H9 (cell line): ENCODE data around the gene TMEM95. TPM values are rescaled to one million over a fixed set of nuclear protein-coding genes. Genes with fewer than 3 reads are reported as not detected.

Experiments used
- DNase-seq: peaks from one replicate; pipeline ENCODE4 v3.0.0-alpha.2; 2017
- H2AFZ ChIP-seq: one replicate; pipeline ENCODE4 v1.6.1; 2013; ENCODE audit warnings: mild to moderate bottlenecking, low read length, control low read depth, moderate library complexity
- H2AK5ac ChIP-seq: 2 replicates; pipeline ENCODE4 v1.6.1; 2013; ENCODE audit warnings: low read length, control low read depth, mixed read lengths; ENCODE audit not compliant: insufficient read length
- H2BK120ac ChIP-seq: one replicate; pipeline ENCODE4 v1.6.1; 2013; ENCODE audit warnings: low read depth, mild to moderate bottlenecking, low read length, control low read depth, inconsistent platforms; ENCODE audit not compliant: poor library complexity, severe bottlenecking
- H2BK12ac ChIP-seq: 2 replicates; pipeline ENCODE4 v1.6.1; 2013; ENCODE audit warnings: low read length, control low read depth, mixed read lengths, low read depth; ENCODE audit not compliant: insufficient read length
- H2BK15ac ChIP-seq: 2 replicates; pipeline ENCODE4 v1.6.1; 2013; ENCODE audit warnings: low read depth, low read length, control low read depth
- H2BK20ac ChIP-seq: one replicate; pipeline ENCODE4 v1.6.1; 2013; ENCODE audit warnings: low read depth, mild to moderate bottlenecking, low read length, control low read depth, inconsistent platforms; ENCODE audit not compliant: poor library complexity, severe bottlenecking
- H2BK5ac ChIP-seq: 2 replicates; pipeline ENCODE4 v1.6.1; 2013; ENCODE audit warnings: low read length, control low read depth, mixed read lengths; ENCODE audit not compliant: insufficient read length
- H3K14ac ChIP-seq: 2 replicates; pipeline ENCODE4 v1.6.1; 2013; ENCODE audit warnings: low read length, control low read depth; ENCODE audit not compliant: insufficient read depth
- H3K18ac ChIP-seq: 2 replicates; pipeline ENCODE4 v1.6.1; 2013; ENCODE audit warnings: low read depth, mild to moderate bottlenecking, mixed read lengths, low read length, control low read depth; ENCODE audit not compliant: insufficient read length
- H3K23ac ChIP-seq: 2 replicates; pipeline ENCODE4 v1.6.1; 2013; ENCODE audit warnings: low read length, control low read depth, mixed read lengths, low read depth; ENCODE audit not compliant: insufficient read length
- H3K23me2 ChIP-seq: 2 replicates; pipeline ENCODE4 v1.6.1; 2013; ENCODE audit warnings: low read depth, mild to moderate bottlenecking, mixed read lengths, low read length, control low read depth; ENCODE audit not compliant: insufficient read length, poor library complexity, severe bottlenecking
- H3K27ac ChIP-seq: 2 replicates; pipeline ENCODE4 v1.5.1; 2013; ENCODE audit warnings: low read length, control low read depth, mixed read lengths, low read depth; ENCODE audit not compliant: insufficient read length
- H3K27me3 ChIP-seq: 2 replicates; pipeline ENCODE4 v1.6.1; 2013; ENCODE audit warnings: low read length, control low read depth, inconsistent platforms; ENCODE audit not compliant: insufficient read depth
- H3K4ac ChIP-seq: 2 replicates; pipeline ENCODE4 v1.6.1; 2013; ENCODE audit warnings: low read depth, mild to moderate bottlenecking, control low read depth, inconsistent platforms, low read length, moderate library complexity
- H3K4me1 ChIP-seq: 2 replicates; pipeline ENCODE4 v1.6.1; 2013; ENCODE audit warnings: low read length, control low read depth, inconsistent platforms; ENCODE audit not compliant: insufficient read depth
- H3K4me2 ChIP-seq: 2 replicates; pipeline ENCODE4 v1.6.1; 2013; ENCODE audit warnings: low read length, control low read depth, mixed read lengths; ENCODE audit not compliant: insufficient read length, insufficient read depth
- H3K56ac ChIP-seq: 2 replicates; pipeline ENCODE4 v1.6.1; 2013; ENCODE audit warnings: low read depth, mild to moderate bottlenecking, mixed read lengths, low read length, control low read depth; ENCODE audit not compliant: insufficient read length
- H3K79me1 ChIP-seq: 2 replicates; pipeline ENCODE4 v1.6.1; 2013; ENCODE audit warnings: low read depth, mild to moderate bottlenecking, moderate library complexity, low read length, control low read depth, inconsistent platforms; ENCODE audit not compliant: insufficient read depth, poor library complexity, severe bottlenecking
- H3K79me2 ChIP-seq: 2 replicates; pipeline ENCODE4 v1.6.1; 2013; ENCODE audit warnings: low read length, control low read depth, inconsistent platforms; ENCODE audit not compliant: insufficient read depth
- H3K9ac ChIP-seq: 2 replicates; pipeline ENCODE4 v1.6.1; 2013; ENCODE audit warnings: low read length, control low read depth, mixed read lengths; ENCODE audit not compliant: insufficient read length; ENCODE audit errors: extremely low read depth
- H3K9me3 ChIP-seq: one replicate; pipeline ENCODE4 v1.6.1; 2013; ENCODE audit warnings: low read depth, low read length, inconsistent platforms; ENCODE audit not compliant: control insufficient read depth
- H3T11ph ChIP-seq: one replicate; pipeline ENCODE4 v1.6.1; 2013; ENCODE audit warnings: mild to moderate bottlenecking, low read length, control low read depth, inconsistent platforms
- H4K20me1 ChIP-seq: one replicate; pipeline ENCODE4 v1.6.1; 2013; ENCODE audit not compliant: control insufficient read depth, insufficient read length, insufficient read depth
- H4K5ac ChIP-seq: 2 replicates; pipeline ENCODE4 v1.6.1; 2013; ENCODE audit warnings: low read depth, mild to moderate bottlenecking, mixed read lengths, low read length, control low read depth; ENCODE audit not compliant: insufficient read length
- H4K8ac ChIP-seq: replicated peaks from 2 replicates; pipeline ENCODE4 v1.6.1; 2013; ENCODE audit warnings: low read length, control low read depth, mixed read lengths, low read depth; ENCODE audit not compliant: insufficient read length
- H4K91ac ChIP-seq: 2 replicates; pipeline ENCODE4 v1.6.1; 2013; ENCODE audit warnings: low read depth, mild to moderate bottlenecking, moderate library complexity, mixed read lengths, low read length, control low read depth; ENCODE audit not compliant: insufficient read length
- H3K27ac Mint-ChIP-seq, 3 experiments: 2 replicates in 2 of 3; 3 replicates in 1 of 3; pipeline ENCODE4 v1.8.0; 2020 to 2021; ENCODE audit warnings: mixed read lengths in 3 of 3, mild to moderate bottlenecking in 1 of 3, moderate library complexity in 1 of 3
- H3K27me3 Mint-ChIP-seq: 2 replicates; pipeline ENCODE4 v1.8.0; 2021; ENCODE audit warnings: low read depth, mild to moderate bottlenecking, moderate library complexity, mixed read lengths
- H3K36me3 Mint-ChIP-seq, 3 experiments: 2 replicates in 2 of 3; 3 replicates in 1 of 3; pipeline ENCODE4 v1.8.0; 2020 to 2021; ENCODE audit warnings: low read depth in 3 of 3, mixed read lengths in 3 of 3; ENCODE audit not compliant: insufficient read depth in 1 of 3
- H3K4me1 Mint-ChIP-seq, 2 experiments: 2 replicates each; pipeline ENCODE4 v1.8.0; 2020; ENCODE audit warnings: mixed read lengths in 2 of 2
- H3K4me3 Mint-ChIP-seq, 2 experiments: 2 replicates in 1 of 2; 3 replicates in 1 of 2; pipeline ENCODE4 v1.8.0; 2020 to 2021; ENCODE audit warnings: mild to moderate bottlenecking in 2 of 2, mixed read lengths in 2 of 2, moderate library complexity in 1 of 2
- H3K9me3 Mint-ChIP-seq, 2 experiments: 2 replicates in 1 of 2; 3 replicates in 1 of 2; pipeline ENCODE4 v1.8.0; 2020; ENCODE audit warnings: mild to moderate bottlenecking in 2 of 2, mixed read lengths in 2 of 2, moderate library complexity in 1 of 2
- whole genome bisulfite sequencing: extraction: QIAGEN DNeasy Blood & Tissue Kit; methylation state at CpG from one replicate; pipeline ENCODE4 v1.1.7; 2013; ENCODE audit warnings: missing lambda C conversion rate, low lambda C conversion rate, mixed read lengths; ENCODE audit not compliant: insufficient read length; ENCODE audit errors: extremely low coverage; 5-methylcytosine and 5-hydroxymethylcytosine counted together
- total RNA-seq: library from RNA; stranded (reverse); gene quantifications from 2 replicates; pipeline ENCODE4 v1.2.1, GENCODE V29; 2021
- TF ChIP-seq, protein P1 (sequence below): fragments of 200-600 bp; sonication (generic); conservative IDR thresholded peaks from 3 replicates; pipeline ENCODE4 v1.8.0; 2021; ENCODE audit warnings: antibody characterized with exemption, mild to moderate bottlenecking

TMEM95 gene
- total RNA-seq, 1 experiment from 2014 or later = not detected

GRCh38 chr17:7318121-7318860, 36.7 kb upstream of the TMEM95 start:
- peaks cover 11 to 16% of the 10 kb centered on the region in 2 experiments for H3K4me1 Mint-ChIP-seq
- Histone ChIP-seq H4K5ac (no peak overlapping the region), H4K91ac (no peak overlapping the region), H3K9me3 (no peaks in the 10 kb centered on the region), H3K23me2 (peaks cover 10% of the 10 kb centered on the region), H4K20me1 (no peaks in the 10 kb centered on the region), H3K23ac (no peak overlapping the region), H4K8ac (no peak overlapping the region), H3K9ac (no peak overlapping the region), H3K4ac (no peak overlapping the region), H2BK20ac (no peak overlapping the region), H3K14ac (no peak overlapping the region), H2BK5ac (no peak overlapping the region), H3K4me1 (no peaks in the 10 kb centered on the region), H2BK15ac (no peak overlapping the region), H2AFZ (no peak overlapping the region), H2AK5ac (no peak overlapping the region), H3K27ac (no peak overlapping the region), H2BK12ac (no peak overlapping the region), H3T11ph (no peak overlapping the region), H3K79me2 (no peaks in the 10 kb centered on the region), H3K79me1 (no peaks in the 10 kb centered on the region), H3K56ac (no peak overlapping the region), H3K27me3 (no peaks in the 10 kb centered on the region), H3K4me2 (no peak overlapping the region), H3K18ac (no peak overlapping the region), H2BK120ac (no peak overlapping the region)
- DNase-seq = no peak
- no peaks in the 10 kb centered on the region; a peak in 1 of 5 replicates for H3K9me3 Mint-ChIP-seq
- H3K4me3 Mint-ChIP-seq = peak overlapping the region in 1 of 2 experiments; percentile 14; a peak in 1 of 5 replicates
- no CpG with 5 or more reads among the region's 13 CpGs for WGBS
- peaks cover 43 to 78% (median 74%) of the 10 kb centered on the region in 3 experiments; a peak in 6 of 7 replicates for H3K36me3 Mint-ChIP-seq
- TF ChIP-seq, protein P1, sequence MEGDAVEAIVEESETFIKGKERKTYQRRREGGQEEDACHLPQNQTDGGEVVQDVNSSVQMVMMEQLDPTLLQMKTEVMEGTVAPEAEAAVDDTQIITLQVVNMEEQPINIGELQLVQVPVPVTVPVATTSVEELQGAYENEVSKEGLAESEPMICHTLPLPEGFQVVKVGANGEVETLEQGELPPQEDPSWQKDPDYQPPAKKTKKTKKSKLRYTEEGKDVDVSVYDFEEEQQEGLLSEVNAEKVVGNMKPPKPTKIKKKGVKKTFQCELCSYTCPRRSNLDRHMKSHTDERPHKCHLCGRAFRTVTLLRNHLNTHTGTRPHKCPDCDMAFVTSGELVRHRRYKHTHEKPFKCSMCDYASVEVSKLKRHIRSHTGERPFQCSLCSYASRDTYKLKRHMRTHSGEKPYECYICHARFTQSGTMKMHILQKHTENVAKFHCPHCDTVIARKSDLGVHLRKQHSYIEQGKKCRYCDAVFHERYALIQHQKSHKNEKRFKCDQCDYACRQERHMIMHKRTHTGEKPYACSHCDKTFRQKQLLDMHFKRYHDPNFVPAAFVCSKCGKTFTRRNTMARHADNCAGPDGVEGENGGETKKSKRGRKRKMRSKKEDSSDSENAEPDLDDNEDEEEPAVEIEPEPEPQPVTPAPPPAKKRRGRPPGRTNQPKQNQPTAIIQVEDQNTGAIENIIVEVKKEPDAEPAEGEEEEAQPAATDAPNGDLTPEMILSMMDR = no peak
- H3K27me3 Mint-ChIP-seq = no peaks in the 10 kb centered on the region
- no peak overlapping the region for H3K27ac Mint-ChIP-seq
